K562 (cell line): Measurements from ENCODE around the gene ATP8A1.

Source experiments
- SAP30 ChIP-seq: fragments of 200-600 bp; sonication (generic); IDR thresholded peaks from 2 replicates; pipeline ENCODE4 v1.6.1; 2012; ENCODE audit warnings: borderline replicate concordance, low read depth, mild to moderate bottlenecking, moderate library complexity, low read length, control low read depth, inconsistent platforms; ENCODE audit not compliant: insufficient read depth, poor library complexity, severe bottlenecking
- SETDB1 ChIP-seq: IDR thresholded peaks from one replicate; pipeline ENCODE4 v1.6.1; 2012; ENCODE audit warnings: low read length, control low read depth, inconsistent platforms
- TF ChIP-seq, protein P1 (sequence below), 3 experiments: IDR thresholded peaks in 2 of 3; conservative IDR thresholded peaks in 1 of 3; 2 replicates each; pipeline ENCODE4 v1.5.1; 2011 to 2012; ENCODE audit warnings: low read length in 3 of 3, mild to moderate bottlenecking in 3 of 3, control low read depth in 2 of 3, improper control_type of control experiment in 1 of 3, inconsistent platforms in 1 of 3, low read depth in 1 of 3, mixed read lengths in 1 of 3, moderate library complexity in 1 of 3; ENCODE audit not compliant: insufficient read depth in 2 of 3
- TF ChIP-seq, protein P2 (sequence below): sonication (generic); formaldehyde crosslinking; IDR thresholded peaks from 2 replicates; pipeline ENCODE4 v1.8.1; 2022; ENCODE audit warnings: missing genetic modification reagents
- TF ChIP-seq, protein P3 (sequence below): fragments of 250-450 bp; sonication (Bioruptor Pico); IDR thresholded peaks from 2 replicates; pipeline ENCODE4 v1.8.0; 2022; ENCODE audit warnings: inconsistent platforms

DNA sequence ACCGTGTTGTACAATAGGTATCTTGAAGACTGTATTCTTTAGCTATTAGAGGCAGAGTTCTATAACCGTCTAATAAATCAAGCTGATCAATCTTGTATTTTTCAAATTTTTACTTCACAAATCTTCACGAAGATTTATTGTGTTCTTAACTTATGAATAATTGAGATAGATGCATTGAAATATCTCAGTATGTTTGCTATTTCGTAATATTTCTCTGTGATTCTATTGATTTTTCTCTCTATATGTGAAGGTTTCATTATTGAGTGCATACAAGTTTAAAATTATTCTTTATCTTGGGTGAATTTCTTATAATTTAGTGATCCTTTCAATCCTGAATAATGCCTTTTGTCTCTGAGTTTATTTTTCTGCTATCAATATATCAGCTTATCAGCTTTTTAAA lies 279.4 kb downstream of the ATP8A1 start:
- TF ChIP-seq, protein P1, sequence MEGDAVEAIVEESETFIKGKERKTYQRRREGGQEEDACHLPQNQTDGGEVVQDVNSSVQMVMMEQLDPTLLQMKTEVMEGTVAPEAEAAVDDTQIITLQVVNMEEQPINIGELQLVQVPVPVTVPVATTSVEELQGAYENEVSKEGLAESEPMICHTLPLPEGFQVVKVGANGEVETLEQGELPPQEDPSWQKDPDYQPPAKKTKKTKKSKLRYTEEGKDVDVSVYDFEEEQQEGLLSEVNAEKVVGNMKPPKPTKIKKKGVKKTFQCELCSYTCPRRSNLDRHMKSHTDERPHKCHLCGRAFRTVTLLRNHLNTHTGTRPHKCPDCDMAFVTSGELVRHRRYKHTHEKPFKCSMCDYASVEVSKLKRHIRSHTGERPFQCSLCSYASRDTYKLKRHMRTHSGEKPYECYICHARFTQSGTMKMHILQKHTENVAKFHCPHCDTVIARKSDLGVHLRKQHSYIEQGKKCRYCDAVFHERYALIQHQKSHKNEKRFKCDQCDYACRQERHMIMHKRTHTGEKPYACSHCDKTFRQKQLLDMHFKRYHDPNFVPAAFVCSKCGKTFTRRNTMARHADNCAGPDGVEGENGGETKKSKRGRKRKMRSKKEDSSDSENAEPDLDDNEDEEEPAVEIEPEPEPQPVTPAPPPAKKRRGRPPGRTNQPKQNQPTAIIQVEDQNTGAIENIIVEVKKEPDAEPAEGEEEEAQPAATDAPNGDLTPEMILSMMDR (IDR thresholded peaks at IDR 0.05 in 2 of 3, conservative IDR thresholded peaks at IDR 0.05 in 1 of 3; ENCODE audit: insufficient read depth in 2 of 3, low read depth in 1 of 3, low read length in 3 of 3) = no peak
- TF ChIP-seq, protein P2, sequence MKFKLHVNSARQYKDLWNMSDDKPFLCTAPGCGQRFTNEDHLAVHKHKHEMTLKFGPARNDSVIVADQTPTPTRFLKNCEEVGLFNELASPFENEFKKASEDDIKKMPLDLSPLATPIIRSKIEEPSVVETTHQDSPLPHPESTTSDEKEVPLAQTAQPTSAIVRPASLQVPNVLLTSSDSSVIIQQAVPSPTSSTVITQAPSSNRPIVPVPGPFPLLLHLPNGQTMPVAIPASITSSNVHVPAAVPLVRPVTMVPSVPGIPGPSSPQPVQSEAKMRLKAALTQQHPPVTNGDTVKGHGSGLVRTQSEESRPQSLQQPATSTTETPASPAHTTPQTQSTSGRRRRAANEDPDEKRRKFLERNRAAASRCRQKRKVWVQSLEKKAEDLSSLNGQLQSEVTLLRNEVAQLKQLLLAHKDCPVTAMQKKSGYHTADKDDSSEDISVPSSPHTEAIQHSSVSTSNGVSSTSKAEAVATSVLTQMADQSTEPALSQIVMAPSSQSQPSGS = no peak
- TF ChIP-seq SAP30 = no peak
- TF ChIP-seq SETDB1 = no peak
- TF ChIP-seq, protein P3, sequence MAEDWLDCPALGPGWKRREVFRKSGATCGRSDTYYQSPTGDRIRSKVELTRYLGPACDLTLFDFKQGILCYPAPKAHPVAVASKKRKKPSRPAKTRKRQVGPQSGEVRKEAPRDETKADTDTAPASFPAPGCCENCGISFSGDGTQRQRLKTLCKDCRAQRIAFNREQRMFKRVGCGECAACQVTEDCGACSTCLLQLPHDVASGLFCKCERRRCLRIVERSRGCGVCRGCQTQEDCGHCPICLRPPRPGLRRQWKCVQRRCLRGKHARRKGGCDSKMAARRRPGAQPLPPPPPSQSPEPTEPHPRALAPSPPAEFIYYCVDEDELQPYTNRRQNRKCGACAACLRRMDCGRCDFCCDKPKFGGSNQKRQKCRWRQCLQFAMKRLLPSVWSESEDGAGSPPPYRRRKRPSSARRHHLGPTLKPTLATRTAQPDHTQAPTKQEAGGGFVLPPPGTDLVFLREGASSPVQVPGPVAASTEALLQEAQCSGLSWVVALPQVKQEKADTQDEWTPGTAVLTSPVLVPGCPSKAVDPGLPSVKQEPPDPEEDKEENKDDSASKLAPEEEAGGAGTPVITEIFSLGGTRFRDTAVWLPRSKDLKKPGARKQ (CRISPR knock-in tag) = no peak
